Liver (tissue), 9 donors: ENCODE measurements around the gene ANP32D. TPM values are rescaled to one million over a fixed set of nuclear protein-coding genes. Genes with fewer than 3 reads are reported as not detected.

Experiments
- DNase-seq: peaks from one replicate; pipeline ENCODE4 v3.0.0-alpha.2; 2017; ENCODE audit warnings: low spot score
- H3K27ac ChIP-seq, 2 donors: one replicate each; pipeline ENCODE4 v1.7.0; 2013; ENCODE audit warnings: inconsistent platforms in 2 of 2, low read length in 2 of 2, control low read depth in 1 of 2, low read depth in 1 of 2, mild to moderate bottlenecking in 1 of 2
- H3K27me3 ChIP-seq, 4 donors: one replicate each; pipeline versions ENCODE4 v1.6.1 to v1.7.0; 2013; ENCODE audit warnings: low read length in 3 of 4, inconsistent platforms in 1 of 4, mild to moderate bottlenecking in 1 of 4, moderate library complexity in 1 of 4; ENCODE audit not compliant: control insufficient read depth in 4 of 4, insufficient read depth in 4 of 4
- H3K36me3 ChIP-seq, 4 donors: one replicate each; pipeline versions ENCODE4 v1.6.1 to v1.7.0; 2013; ENCODE audit warnings: low read length in 3 of 4, mild to moderate bottlenecking in 3 of 4, low read depth in 1 of 4, moderate library complexity in 1 of 4; ENCODE audit not compliant: control insufficient read depth in 4 of 4, insufficient read depth in 3 of 4
- H3K4me1 ChIP-seq, 4 donors: one replicate each; pipeline versions ENCODE4 v1.6.1 to v1.7.0; 2013; ENCODE audit warnings: low read length in 3 of 4, mild to moderate bottlenecking in 3 of 4, moderate library complexity in 1 of 4; ENCODE audit not compliant: control insufficient read depth in 4 of 4, insufficient read depth in 4 of 4
- H3K4me3 ChIP-seq, 3 donors: one replicate each; pipeline versions ENCODE4 v1.6.1 to v1.7.0; 2013; ENCODE audit warnings: low read length in 3 of 3, control low read depth in 1 of 3, low read depth in 1 of 3, mild to moderate bottlenecking in 1 of 3
- H3K9ac ChIP-seq, 2 donors: one replicate each; pipeline ENCODE4 v1.7.0; 2013; ENCODE audit warnings: low read length in 2 of 2, mild to moderate bottlenecking in 2 of 2, moderate library complexity in 2 of 2, control low read depth in 1 of 2, low read depth in 1 of 2
- H3K9me3 ChIP-seq, 4 donors: one replicate each; pipeline versions ENCODE4 v1.6.1 to v1.7.0; 2013; ENCODE audit warnings: low read length in 3 of 4; ENCODE audit not compliant: control insufficient read depth in 4 of 4
- EGR1 ChIP-seq, 2 donors: IDR thresholded peaks; 2 replicates each; pipeline ENCODE4 v1.6.1; 2016 to 2018; ENCODE audit warnings: antibody characterized with exemption in 2 of 2, low read depth in 2 of 2
- FOXA1 ChIP-seq: IDR thresholded peaks from 2 replicates; pipeline ENCODE4 v1.6.1; 2016; ENCODE audit warnings: antibody characterized with exemption
- FOXA2 ChIP-seq: IDR thresholded peaks from 2 replicates; pipeline ENCODE4 v1.6.1; 2016; ENCODE audit warnings: antibody characterized with exemption
- GABPA ChIP-seq, 2 donors: IDR thresholded peaks in 1 of 2; conservative IDR thresholded peaks in 1 of 2; 2 replicates each; pipeline ENCODE4 v1.6.1; 2016; ENCODE audit warnings: antibody characterized with exemption in 2 of 2, mild to moderate bottlenecking in 1 of 2, moderate library complexity in 1 of 2
- HNF4A ChIP-seq, 2 donors: conservative IDR thresholded peaks; 2 replicates each; pipeline ENCODE4 v1.6.1; 2016; ENCODE audit warnings: antibody characterized with exemption in 2 of 2, mild to moderate bottlenecking in 2 of 2
- HNF4G ChIP-seq: IDR thresholded peaks from 2 replicates; pipeline ENCODE4 v1.6.1; 2016; ENCODE audit warnings: antibody characterized with exemption
- JUND ChIP-seq, 2 donors: IDR thresholded peaks; 2 replicates each; pipeline ENCODE4 v1.6.1; 2016; ENCODE audit warnings: antibody characterized with exemption in 2 of 2
- MAX ChIP-seq: IDR thresholded peaks from 2 replicates; pipeline ENCODE4 v1.6.1; 2016; ENCODE audit warnings: antibody characterized with exemption
- NR2F2 ChIP-seq: IDR thresholded peaks from 2 replicates; pipeline ENCODE4 v1.6.1; 2016; ENCODE audit warnings: antibody characterized with exemption
- RAD21 ChIP-seq, 2 donors: IDR thresholded peaks; 2 replicates each; pipeline ENCODE4 v1.6.1; 2016; ENCODE audit warnings: antibody characterized with exemption in 2 of 2, mild to moderate bottlenecking in 2 of 2
- RXRA ChIP-seq, 2 donors: IDR thresholded peaks; 2 replicates each; pipeline ENCODE4 v1.6.1; 2017 to 2018; ENCODE audit warnings: antibody characterized with exemption in 2 of 2, mild to moderate bottlenecking in 1 of 2
- SP1 ChIP-seq: IDR thresholded peaks from 2 replicates; pipeline ENCODE4 v1.6.1; 2018; ENCODE audit warnings: antibody characterized with exemption, mild to moderate bottlenecking
- TAF1 ChIP-seq: conservative IDR thresholded peaks from 2 replicates; pipeline ENCODE4 v1.6.1; 2016; ENCODE audit warnings: antibody characterized with exemption, mild to moderate bottlenecking
- YY1 ChIP-seq: IDR thresholded peaks from 2 replicates; pipeline ENCODE4 v1.6.1; 2016; ENCODE audit warnings: antibody characterized with exemption, mild to moderate bottlenecking
- ZBTB33 ChIP-seq: IDR thresholded peaks from 2 replicates; pipeline ENCODE4 v1.6.1; 2016; ENCODE audit warnings: antibody characterized with exemption
- WGBS: extraction: QIAGEN DNeasy Blood & Tissue Kit; methylation state at CpG from one replicate; pipeline ENCODE4 v1.1.7; 2013; 5-methylcytosine and 5-hydroxymethylcytosine counted together
- polyA plus RNA-seq, 2 donors: library from polyadenylated mRNA; stranded (reverse) in 1 of 2; unstranded in 1 of 2; fragments of 200-250 nt in 1 of 2; fragments of >200 nt in 1 of 2; fragmentation: Nextera tagmentation in 1 of 2; extraction: Ambion mirVana in 1 of 2; gene quantifications; one replicate each; pipeline versions ENCODE4 v1.2.1 to v1.2.3, GENCODE V29; 2013 to 2015
- total RNA-seq, 2 donors: library from RNA; depleted of rRNA; stranded (reverse); fragments of >200 nt; gene quantifications; one replicate each; pipeline ENCODE4 v1.2.3, GENCODE V29; 2014
- TF ChIP-seq, protein P1 (sequence below): fragments of 150-350 bp; IDR thresholded peaks from 2 replicates; pipeline ENCODE4 v1.5.1; 2017; ENCODE audit warnings: improper control_type of control experiment, low read depth, low read length; ENCODE audit not compliant: missing input control
- TF ChIP-seq, protein P2 (sequence below): IDR thresholded peaks from 2 replicates; pipeline ENCODE4 v1.6.1; 2016; ENCODE audit warnings: antibody characterized with exemption, mild to moderate bottlenecking
- TF ChIP-seq, protein P3 (sequence below): IDR thresholded peaks from 2 replicates; pipeline ENCODE4 v1.6.1; 2016; ENCODE audit warnings: antibody characterized with exemption
- donor health status: healthy.
- donor health status: healthy.
- donor health status: healthy.
- donor health status: healthy.
- donor health status: healthy.

Gene ANP32D
- total and polyA plus RNA-seq, 4 donors = not detected

DNA sequence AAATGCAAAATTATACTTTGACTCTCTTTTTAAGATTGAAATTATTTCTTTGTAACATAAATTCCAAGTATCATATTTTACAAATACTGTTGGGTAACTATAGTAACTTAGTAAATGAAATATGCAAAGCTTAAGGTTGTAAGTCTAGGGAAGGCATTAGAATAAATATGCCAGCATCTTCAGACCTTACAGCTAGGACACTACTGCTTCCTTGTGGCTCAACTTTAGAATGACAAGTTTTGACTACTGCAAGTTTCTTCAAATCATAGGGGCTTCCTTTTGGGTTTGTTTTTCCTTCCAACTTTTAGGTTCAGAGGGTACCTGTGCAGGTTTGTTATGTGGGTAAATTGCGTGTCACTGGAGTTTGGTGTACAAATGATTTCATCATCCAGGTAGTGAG is 17.7 kb upstream of the ANP32D start:
- Histone ChIP-seq H3K9me3 (peaks cover 0 to 1% (median 0%) of the 10 kb centered on the region in 4 donors), H3K9ac (no peak overlapping the region), H3K36me3 (no peaks in the 10 kb centered on the region), H3K4me1 (no peaks in the 10 kb centered on the region), H3K27ac (no peak overlapping the region), H3K4me3 (no peak overlapping the region), H3K27me3 (peaks cover 0 to 4% (median 0%) of the 10 kb centered on the region in 4 donors)
- TF ChIP-seq RXRA (IDR thresholded peaks at IDR 0.05) = no peak
- TF ChIP-seq, protein P1, sequence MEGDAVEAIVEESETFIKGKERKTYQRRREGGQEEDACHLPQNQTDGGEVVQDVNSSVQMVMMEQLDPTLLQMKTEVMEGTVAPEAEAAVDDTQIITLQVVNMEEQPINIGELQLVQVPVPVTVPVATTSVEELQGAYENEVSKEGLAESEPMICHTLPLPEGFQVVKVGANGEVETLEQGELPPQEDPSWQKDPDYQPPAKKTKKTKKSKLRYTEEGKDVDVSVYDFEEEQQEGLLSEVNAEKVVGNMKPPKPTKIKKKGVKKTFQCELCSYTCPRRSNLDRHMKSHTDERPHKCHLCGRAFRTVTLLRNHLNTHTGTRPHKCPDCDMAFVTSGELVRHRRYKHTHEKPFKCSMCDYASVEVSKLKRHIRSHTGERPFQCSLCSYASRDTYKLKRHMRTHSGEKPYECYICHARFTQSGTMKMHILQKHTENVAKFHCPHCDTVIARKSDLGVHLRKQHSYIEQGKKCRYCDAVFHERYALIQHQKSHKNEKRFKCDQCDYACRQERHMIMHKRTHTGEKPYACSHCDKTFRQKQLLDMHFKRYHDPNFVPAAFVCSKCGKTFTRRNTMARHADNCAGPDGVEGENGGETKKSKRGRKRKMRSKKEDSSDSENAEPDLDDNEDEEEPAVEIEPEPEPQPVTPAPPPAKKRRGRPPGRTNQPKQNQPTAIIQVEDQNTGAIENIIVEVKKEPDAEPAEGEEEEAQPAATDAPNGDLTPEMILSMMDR = peak; percentile 30
- no peak for TF ChIP-seq SP1
- peak; percentile 76 to 81 for TF ChIP-seq RAD21 (IDR thresholded peaks at IDR 0.05)
- no peak for TF ChIP-seq MAX
- no peak for TF ChIP-seq JUND (IDR thresholded peaks at IDR 0.05)
- no peak for TF ChIP-seq FOXA1
- no peak for TF ChIP-seq GABPA (IDR thresholded peaks at IDR 0.05 in 1 of 2, conservative IDR thresholded peaks at IDR 0.05 in 1 of 2)
- TF ChIP-seq ZBTB33 = no peak
- no peak for TF ChIP-seq HNF4A (conservative IDR thresholded peaks at IDR 0.05)
- TF ChIP-seq NR2F2 = no peak
- 85% methylated on average over 1 of the region's 1 CpG for WGBS
- DNase-seq = no peak

DNA sequence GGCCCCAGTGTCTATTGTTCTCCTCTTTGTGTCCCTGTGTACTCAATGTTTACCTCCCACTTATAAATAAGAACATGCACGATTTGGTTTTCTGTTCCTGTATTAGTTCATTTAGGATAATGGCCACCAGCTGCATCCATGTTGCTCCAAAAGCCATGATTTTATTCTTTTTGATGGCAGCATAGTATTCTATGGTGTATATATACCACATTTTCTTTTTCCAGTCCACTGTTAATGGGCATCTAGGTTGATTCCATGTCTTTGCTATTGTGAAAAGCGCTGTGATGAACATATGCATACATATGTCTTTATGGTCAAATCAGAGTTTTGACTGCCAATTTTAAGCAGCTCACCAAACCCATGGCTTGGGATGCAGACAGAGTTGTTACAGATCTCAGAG is 17.2 kb upstream of the ANP32D start:
- 58% methylated on average over 2 of the region's 2 CpGs for whole genome bisulfite sequencing
- H3K4me3 ChIP-seq = no peak overlapping the region
- H3K4me1 ChIP-seq = no peaks in the 10 kb centered on the region
- H3K9ac ChIP-seq = no peak overlapping the region
- no peaks in the 10 kb centered on the region for H3K36me3 ChIP-seq
- TF ChIP-seq JUND (IDR thresholded peaks at IDR 0.05) = no peak
- no peak for TF ChIP-seq HNF4G
- no peak for TF ChIP-seq SP1
- TF ChIP-seq, protein P2, sequence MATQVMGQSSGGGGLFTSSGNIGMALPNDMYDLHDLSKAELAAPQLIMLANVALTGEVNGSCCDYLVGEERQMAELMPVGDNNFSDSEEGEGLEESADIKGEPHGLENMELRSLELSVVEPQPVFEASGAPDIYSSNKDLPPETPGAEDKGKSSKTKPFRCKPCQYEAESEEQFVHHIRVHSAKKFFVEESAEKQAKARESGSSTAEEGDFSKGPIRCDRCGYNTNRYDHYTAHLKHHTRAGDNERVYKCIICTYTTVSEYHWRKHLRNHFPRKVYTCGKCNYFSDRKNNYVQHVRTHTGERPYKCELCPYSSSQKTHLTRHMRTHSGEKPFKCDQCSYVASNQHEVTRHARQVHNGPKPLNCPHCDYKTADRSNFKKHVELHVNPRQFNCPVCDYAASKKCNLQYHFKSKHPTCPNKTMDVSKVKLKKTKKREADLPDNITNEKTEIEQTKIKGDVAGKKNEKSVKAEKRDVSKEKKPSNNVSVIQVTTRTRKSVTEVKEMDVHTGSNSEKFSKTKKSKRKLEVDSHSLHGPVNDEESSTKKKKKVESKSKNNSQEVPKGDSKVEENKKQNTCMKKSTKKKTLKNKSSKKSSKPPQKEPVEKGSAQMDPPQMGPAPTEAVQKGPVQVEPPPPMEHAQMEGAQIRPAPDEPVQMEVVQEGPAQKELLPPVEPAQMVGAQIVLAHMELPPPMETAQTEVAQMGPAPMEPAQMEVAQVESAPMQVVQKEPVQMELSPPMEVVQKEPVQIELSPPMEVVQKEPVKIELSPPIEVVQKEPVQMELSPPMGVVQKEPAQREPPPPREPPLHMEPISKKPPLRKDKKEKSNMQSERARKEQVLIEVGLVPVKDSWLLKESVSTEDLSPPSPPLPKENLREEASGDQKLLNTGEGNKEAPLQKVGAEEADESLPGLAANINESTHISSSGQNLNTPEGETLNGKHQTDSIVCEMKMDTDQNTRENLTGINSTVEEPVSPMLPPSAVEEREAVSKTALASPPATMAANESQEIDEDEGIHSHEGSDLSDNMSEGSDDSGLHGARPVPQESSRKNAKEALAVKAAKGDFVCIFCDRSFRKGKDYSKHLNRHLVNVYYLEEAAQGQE = no peak
- TF ChIP-seq TAF1 = no peak
- TF ChIP-seq FOXA1 = no peak
- no peak for TF ChIP-seq RXRA (IDR thresholded peaks at IDR 0.05)
- TF ChIP-seq EGR1 (IDR thresholded peaks at IDR 0.05; ENCODE audit: low read depth in 2 of 2) = no peak
- TF ChIP-seq HNF4A (conservative IDR thresholded peaks at IDR 0.05) = no peak
- TF ChIP-seq, protein P3, sequence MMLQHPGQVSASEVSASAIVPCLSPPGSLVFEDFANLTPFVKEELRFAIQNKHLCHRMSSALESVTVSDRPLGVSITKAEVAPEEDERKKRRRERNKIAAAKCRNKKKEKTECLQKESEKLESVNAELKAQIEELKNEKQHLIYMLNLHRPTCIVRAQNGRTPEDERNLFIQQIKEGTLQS = no peak
- no peak for TF ChIP-seq RAD21 (IDR thresholded peaks at IDR 0.05)
- no peak for TF ChIP-seq NR2F2
- no peak for TF ChIP-seq MAX
- TF ChIP-seq, protein P1 = no peak
- TF ChIP-seq GABPA (IDR thresholded peaks at IDR 0.05 in 1 of 2, conservative IDR thresholded peaks at IDR 0.05 in 1 of 2) = no peak
- no peak for TF ChIP-seq YY1
- TF ChIP-seq FOXA2 = no peak
- no peak for TF ChIP-seq ZBTB33
- H3K27me3 ChIP-seq = peaks cover 0 to 2% (median 0%) of the 10 kb centered on the region in 4 donors
- no peak for DNase-seq
- no peaks in the 10 kb centered on the region for H3K9me3 ChIP-seq
- no peak overlapping the region for H3K27ac ChIP-seq
